Right lung (tissue), 10 donors: ENCODE results near the gene EVI2A. TPM values are rescaled to one million over a fixed set of nuclear protein-coding genes. Genes with fewer than 3 reads are reported as not detected.
"Not testable (repeated sequence)": the region's sequence is repeated elsewhere in the genome, so short reads cannot be mapped to it uniquely, and the experiment has no call there.

Experiments used
- DNase-seq, 2 donors: peaks; one replicate each; pipeline ENCODE4 v3.0.0-alpha.2; 2013
- long read RNA-seq, 8 donors: transcript quantifications; one replicate each; lab custom pipeline, GENCODE V29; 2026
- polyA plus RNA-seq, 5 donors: library from polyadenylated mRNA; unstranded; fragments of 120-200 nt; gene quantifications; one replicate each; pipeline versions ENCODE4 v1.2.1 to v1.2.3, GENCODE V29; 2013; ENCODE audit warnings: inconsistent platforms in 1 of 5, low replicate concordance in 1 of 5; ENCODE audit not compliant: insufficient read length in 5 of 5, insufficient read depth in 1 of 5

EVI2A gene, protein sequence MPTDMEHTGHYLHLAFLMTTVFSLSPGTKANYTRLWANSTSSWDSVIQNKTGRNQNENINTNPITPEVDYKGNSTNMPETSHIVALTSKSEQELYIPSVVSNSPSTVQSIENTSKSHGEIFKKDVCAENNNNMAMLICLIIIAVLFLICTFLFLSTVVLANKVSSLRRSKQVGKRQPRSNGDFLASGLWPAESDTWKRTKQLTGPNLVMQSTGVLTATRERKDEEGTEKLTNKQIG
- 1 to 10 TPM; 1.8 to 3.9 (median 2.6) TPM for polyA plus RNA-seq
- long read RNA-seq, donor 1, partial matches to known transcripts: 0 of 1 reads
- long read RNA-seq, donor 1, other reads (novel, unspliced or antisense): 0 of 1 reads
- long read RNA-seq, donor 2, partial matches to known transcripts: 0 of 3 reads
- long read RNA-seq, donor 2, other reads (novel, unspliced or antisense): 0 of 3 reads
- long read RNA-seq, donor 3, partial matches to known transcripts: 0 of 2 reads
- long read RNA-seq, donor 3, other reads (novel, unspliced or antisense): 0 of 2 reads
- long read RNA-seq, donor 4, partial matches to known transcripts: 0 of 2 reads
- long read RNA-seq, donor 4, other reads (novel, unspliced or antisense): 0 of 2 reads
- long read RNA-seq, donor 5: 0 reads
- long read RNA-seq, donor 6, partial matches to known transcripts: 0 of 2 reads
- long read RNA-seq, donor 6, other reads (novel, unspliced or antisense): 0 of 2 reads
- long read RNA-seq, donor 7, partial matches to known transcripts: 0 of 1 reads
- long read RNA-seq, donor 7, other reads (novel, unspliced or antisense): 0 of 1 reads
- long read RNA-seq, donor 8, partial matches to known transcripts: 0 of 1 reads
- long read RNA-seq, donor 8, other reads (novel, unspliced or antisense): 0 of 1 reads

DNA sequence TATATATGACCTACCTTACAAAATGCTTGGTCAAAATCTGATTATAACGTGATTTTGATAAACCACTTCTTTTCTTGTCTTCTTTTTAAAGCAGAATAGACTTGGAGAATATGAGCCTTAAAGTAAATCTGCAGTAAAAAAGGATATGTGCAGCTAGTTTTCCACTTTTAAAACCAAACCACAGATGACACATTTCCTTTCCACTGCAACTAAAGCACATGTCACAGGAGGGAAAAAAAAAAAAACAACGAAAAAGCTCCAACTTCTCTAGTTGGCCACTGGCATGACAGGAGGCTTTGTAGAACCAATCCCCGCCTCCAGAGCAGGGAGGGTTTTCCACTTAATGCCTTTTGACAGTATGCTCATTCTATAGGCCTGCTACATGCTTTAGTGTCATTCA lies at the start of gene EVI2A:
Gene EVI2A (minus strand): TSS at position 142 of the 400 bp plus-strand sequence. CDS start 2,609 bp downstream, outside the sequence.
- DNase-seq: no peak

DNA sequence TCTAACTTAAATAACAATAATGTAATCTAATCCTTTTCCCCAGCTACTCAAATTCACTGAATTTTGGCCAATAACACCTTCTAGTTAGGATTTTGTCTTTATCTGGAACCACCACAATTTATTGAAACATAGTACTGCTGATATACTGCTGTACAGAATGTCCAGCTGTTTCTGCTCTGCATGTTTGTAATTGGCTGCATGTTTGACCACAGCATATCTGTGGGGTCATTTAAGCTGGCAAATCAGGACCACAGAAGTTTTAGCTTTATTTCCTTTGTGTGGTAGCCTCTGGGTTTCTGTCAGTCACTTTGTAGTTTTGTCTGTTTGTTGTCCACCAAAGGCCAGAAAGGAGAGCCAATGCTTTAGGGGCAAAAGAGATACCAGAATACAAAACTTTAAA lies 47.8 kb upstream of the EVI2A start:
- DNase-seq: no peak

DNA sequence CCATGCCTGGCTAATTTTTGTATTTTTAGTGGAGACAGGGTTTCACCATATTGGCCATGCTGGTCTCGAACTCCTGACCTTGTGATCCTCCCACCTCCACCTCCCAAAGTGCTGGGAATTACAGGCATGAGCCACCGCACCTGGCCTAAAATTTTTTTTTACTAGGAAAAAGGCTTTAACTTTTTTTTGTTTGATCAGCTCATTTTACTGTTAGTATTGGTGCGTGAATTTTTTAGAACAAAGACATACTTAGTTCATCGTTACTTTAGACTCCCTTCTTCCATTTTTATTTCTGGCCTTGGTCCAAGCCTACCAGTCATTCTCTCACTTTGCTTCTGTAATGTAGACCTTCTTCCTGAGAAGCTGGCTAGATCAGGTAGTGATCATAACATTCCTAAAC lies 44.7 kb upstream of the EVI2A start:
- no peak for DNase-seq

DNA sequence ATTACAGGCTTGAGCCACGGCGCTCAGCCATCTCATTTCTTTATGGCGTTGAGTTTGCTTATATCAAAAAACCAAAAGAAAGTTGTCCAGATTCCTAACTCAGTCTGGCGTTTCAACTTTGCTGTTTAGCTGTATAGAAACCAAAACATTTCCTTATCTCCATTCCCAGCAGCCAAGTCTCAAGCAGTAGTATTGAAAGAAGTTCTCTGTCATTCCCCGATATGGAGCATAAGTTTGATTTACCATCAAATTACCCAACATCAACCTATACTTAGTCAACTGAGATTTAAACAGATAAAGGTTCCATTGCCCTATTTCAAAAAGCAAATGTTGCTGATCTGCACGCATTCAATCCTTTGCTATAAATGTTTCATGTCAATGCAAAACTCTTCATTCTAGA lies 42.6 kb upstream of the EVI2A start:
- no peak for DNase-seq

DNA sequence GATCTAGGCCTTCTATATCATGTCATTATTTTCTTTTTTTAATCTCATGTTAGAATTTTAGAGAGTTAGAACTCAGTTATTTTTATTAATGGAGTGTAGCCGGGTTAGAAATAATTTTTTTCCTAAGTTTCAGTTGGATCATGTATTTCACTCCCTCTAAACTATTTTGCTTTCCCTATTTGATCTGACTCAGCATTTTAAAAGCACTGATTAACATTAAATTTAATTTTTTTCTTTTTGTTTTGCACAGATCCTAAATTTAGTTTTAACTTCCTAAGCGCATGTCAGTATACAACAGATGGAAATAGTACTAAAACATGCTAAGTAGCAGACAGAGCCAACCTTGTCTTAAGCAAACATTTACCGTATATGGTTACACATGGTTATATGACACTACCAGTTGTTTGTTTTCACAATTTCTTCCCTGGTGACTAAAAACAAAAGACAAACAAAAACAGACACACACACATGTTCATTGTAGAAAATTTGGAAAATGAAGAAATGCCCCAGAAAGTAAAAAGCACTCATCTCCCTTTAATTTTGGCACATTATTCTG lies 36.5 kb upstream of the EVI2A start:
- DNase-seq: peak; percentile 58 to 67

DNA sequence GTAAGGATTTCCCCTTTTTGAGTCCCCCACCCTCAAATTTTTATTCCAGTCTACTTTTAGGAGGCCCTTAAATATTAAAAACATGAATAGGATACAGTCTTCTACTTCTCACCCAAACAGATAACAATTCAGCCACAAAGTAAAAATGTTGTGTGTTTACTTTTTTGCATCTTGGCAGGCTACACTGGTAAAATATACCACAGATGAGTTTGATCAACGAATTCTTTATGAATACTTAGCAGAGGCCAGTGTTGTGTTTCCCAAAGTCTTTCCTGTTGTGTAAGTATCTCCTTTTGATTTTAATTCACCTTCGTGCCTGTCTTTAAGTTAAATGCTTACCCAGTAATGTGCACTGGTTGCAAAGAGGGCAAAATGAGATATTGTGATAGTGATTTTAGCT lies 35.7 kb upstream of the EVI2A start:
- DNase-seq: no peak

DNA sequence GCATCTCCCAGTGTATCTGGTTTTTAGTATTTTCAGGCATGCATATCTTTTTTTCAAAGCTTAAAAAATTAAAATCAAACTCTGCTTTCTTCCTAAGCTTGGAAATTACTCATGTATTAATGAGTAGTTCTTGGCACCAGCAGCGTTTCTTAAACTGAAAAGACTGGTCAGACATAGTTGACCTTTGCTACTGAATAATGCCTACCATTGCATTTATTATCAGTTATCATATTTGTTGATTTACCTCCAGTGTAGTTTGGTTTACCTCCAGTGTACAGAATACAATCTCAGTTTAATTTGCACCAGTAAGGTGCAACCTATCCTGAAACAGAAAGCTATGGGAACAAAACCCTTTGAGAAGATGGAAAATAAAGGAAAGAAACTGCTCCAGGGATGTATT lies 34.5 kb upstream of the EVI2A start:
- DNase-seq: no peak

DNA sequence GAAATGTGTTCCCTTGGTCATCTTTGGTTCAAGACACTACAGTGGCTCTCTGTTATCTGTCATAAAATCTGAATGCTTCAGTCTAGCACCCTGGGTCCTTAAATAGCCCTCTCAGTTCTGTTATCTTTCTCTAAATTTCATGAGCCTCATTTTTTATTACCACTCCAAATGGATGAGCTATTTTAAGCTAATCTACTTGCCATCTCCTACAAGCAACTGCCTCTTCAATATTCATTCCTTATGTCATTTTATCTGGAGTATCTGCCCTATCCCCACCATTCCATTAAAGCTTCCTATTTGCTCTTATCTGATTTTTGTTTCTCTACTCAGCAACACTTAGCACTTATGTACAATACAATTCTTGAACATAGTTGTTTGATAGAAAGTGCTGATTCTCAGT lies 28.0 kb upstream of the EVI2A start:
- DNase-seq: no peak

DNA sequence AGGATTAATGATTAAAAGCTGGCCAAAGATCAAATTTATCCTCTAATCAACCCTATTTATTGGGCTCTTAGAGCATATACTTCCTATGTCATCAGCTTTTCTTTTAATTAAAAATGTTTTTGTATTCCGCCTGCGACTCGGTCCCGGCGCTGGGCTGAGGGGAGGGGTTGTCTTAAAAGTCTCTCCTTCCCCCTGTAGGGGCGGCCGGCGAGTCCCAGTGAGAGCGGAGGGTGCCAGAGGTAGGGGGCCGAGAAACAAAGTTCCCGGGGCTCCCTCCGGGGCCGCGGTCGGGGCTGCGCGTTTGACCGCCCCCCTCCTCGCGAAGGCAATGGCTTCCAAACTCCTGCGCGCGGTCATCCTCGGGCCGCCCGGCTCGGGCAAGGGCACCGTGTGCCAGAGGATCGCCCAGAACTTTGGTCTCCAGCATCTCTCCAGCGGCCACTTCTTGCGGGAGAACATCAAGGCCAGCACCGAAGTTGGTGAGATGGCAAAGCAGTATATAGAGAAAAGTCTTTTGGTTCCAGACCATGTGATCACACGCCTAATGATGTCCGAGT lies 23.8 kb upstream of the EVI2A start:
- not testable (repeated sequence) for DNase-seq

DNA sequence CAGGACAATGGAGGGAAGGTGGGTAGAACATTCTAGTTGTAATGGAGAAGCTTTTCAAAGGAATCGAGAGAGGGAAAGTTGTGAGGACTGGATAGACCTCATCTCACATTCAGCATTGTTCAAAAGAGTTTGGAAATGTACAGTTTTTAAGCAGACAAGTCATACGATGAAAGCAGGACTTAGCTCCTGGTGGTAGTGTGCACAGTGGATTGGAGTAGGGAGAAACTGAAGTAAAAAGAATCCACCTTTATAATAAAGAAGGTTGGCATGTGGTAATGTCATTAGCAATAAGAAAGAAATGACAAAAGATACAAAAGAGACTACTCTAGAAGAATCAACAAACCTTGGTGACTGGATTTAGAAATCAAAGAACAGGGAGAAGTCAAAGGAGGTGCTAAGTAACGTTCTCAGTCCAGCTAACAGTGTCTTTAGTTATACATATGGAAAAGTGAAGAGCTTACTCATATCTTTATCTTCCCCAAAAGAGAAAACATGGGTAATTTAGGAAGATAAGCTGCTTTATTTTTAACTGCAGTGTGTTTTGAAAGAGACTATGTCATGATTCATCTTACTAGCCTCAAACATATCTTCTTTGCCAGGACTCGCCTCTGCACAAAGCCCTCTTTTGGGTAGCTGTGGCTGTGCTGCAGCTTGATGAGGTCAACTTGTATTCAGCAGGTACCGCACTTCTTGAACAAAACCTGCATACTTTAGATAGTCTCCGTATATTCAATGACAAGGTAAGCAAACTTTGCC lies 18.7 kb upstream of the EVI2A start:
- no peak for DNase-seq

DNA sequence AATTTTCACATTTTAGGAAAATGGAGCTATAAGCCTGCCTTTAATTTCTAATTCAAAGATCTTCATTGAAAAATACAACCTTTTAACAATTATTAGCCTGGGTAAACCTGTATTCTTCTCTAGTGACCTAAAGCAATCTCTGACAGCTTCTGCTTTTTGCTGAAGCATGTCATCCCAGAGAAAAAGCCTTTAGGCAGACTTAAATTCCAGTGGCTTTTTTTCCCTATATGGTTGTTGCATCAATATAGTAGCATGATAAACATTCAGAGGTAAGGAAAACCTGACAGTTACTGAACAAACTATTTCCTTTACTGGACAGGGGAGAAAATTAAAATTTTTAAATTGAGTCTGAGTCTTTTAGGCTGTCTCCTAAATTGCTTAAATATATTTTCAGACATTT lies 7.8 kb upstream of the EVI2A start:
- no peak for DNase-seq

DNA sequence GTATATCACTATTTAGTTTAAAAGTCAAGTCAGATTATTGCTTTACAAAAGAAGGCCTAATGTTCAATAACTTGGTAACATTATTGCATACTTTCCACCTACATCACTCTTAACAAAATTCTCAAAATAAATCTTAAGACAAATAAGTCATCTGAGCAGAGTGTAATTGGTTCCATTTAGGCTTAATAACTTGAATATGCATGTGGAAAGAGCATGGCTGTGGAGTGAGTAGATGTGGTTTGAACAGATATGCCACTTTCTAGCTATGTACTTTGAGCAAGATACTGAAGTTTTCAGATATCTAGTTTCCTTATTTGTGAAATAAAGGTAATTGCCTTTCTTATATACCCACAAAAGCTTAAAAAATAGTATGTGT lies 6.7 kb upstream of the EVI2A start:
- no peak for DNase-seq

DNA sequence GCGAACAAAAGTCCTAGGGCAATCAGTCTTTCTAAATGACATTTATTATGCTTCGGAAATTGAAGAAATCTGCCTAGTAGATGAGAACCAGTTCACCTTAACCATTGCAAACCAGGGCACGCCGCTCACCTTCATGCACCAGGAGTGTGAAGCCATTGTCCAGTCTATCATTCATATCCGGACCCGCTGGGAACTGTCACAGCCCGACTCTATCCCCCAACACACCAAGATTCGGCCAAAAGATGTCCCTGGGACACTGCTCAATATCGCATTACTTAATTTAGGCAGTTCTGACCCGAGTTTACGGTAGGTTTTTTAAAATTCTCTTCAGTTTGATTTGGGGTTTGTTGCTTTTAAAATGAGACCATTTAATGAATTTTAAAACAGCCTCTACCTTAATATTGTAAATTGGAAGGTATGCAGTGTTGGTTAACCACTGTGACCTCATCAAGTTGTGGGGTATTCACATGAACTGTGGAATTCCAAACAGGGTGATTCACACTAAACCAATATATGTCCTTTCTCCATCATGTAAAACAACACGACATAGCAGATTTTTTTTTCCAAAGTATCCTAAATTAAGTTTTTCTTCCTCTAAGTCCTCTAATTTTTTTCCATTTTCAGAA lies 6.2 kb upstream of the EVI2A start:
- DNase-seq: no peak

DNA sequence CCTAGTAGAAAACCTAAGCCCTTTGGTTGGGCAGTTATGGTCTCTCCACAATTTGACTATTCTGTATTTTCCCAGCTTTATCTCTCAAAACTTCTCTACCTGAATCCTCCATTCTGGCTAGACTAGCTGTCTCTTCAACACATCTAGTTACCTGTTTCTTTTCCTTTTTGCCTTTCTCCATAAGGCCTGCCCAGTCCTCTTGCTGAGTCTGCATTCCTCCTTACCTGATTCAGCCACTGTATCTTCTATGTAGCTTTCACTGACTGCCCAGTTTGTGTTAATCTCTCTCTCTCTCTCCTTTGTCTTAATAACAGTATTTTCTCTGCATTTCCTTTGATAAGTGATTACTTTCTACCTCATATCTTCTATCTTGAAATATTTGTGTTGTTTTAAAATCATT lies 2.1 kb upstream of the EVI2A start:
- DNase-seq: no peak

DNA sequence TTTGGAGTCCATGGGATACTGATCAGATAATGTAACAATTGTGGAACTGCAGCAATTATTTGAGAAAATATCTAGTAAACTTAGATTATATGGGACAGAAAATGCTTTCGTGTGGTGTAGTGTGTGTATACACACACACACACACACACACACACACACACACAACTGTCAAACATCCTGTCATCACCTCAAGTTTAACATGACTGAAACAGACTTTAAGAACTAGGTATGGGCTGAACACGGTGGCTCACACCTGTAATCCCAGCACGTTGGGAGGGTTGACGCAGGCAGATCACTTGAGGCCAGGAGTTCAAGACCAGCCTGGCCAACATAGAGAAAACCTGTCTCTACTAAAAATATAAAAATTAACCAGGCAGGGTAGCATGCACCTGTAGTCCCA lies 544 bp upstream of the EVI2A start:
- DNase-seq: no peak

DNA sequence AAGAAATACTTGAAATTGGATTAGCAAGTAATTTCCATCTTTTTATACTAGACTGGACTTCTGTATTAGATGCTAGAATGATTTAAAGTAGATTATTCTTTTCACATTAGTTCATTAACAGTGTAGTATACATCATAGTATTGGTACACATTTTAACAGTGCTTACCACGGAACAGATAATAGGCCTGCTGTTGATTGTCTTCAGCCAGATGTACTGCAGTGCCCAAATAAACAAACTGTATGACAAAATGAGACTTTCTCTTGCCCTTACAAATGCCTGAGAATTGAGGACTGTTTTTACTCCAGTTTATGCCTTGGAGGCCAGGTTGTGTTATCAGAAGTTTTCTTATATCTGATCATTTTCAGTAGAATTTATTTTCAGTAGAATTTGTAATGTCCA lies 631 bp downstream of the EVI2A start:
- DNase-seq: no peak

DNA sequence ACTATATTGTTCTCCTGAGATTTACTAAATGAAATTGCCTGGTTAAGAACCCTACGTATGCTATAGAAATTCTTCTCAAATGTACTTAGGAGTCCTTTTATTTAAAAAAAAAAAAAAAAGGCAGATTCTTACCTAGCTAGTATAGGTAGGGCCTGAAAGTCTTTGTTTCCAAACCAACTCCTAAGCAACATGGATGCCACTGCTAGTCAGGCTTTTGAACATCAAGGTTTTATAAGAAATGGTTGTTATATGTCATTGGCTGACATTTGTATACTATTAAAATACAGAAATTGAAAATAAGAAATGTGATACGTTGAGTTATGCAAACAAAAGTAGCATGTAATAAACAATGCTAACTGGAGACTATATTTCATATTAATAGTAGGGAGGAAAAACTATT lies 1.2 kb downstream of the EVI2A start:
- DNase-seq: no peak

DNA sequence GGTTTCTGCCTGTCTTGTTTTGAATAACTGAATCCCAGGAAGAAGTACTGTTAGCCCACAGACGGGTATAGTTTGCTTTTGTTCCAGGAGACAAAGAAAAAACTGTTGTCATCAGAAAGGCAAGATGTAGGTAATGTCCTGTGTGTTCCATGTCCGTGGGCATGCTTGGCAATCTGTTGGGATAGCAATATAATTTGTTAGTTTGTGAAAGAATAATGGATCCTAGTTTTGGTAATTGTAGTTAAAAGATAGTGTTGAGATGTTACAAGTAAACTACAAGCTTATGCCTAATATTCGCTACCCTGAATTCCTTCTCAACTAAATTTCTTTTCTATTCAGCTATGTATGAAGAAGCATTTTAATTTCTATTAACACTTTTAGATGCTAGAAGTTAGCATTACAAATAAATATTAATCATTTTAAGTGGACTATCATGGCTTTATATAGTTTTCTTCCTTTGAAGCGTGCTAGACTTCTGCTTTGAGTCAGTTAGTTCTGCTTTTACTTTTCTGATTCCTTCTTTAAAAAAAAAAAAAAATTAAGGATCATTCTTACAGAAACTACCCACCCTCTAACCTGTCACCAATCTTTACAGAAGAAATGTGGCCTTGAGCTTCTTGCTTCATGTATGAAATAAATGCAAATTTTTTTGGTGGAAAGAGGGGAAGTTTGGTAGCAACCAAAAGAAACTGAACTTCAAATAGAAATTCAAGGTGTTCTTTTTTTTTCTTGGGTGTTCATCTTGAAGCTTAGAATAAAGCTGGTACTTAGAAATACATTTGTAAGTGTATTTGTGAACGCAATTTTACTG lies 2.4 kb downstream of the EVI2A start:
- DNase-seq: no peak

DNA sequence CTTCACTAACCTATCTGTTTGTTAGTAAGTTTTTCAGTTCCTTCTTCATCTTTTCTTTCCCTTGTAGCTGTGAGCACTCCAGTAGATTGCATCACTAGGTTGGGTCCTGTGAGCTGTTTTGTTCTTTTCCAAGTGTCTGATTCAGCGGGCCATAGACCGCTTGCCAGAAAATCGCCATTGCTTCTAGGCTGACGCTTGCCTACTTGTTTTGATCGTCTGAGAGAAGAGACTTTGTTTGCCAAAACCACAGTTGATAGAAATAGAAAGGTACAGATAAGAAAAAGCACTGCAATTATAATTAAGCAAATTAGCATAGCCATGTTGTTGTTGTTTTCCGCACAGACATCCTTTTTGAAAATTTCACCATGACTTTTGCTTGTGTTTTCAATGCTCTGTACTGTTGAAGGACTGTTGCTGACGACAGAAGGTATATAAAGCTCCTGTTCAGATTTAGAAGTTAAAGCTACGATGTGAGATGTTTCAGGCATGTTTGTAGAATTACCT lies 3.1 kb downstream of the EVI2A start:
- peak; percentile 27 to 33 for DNase-seq

DNA sequence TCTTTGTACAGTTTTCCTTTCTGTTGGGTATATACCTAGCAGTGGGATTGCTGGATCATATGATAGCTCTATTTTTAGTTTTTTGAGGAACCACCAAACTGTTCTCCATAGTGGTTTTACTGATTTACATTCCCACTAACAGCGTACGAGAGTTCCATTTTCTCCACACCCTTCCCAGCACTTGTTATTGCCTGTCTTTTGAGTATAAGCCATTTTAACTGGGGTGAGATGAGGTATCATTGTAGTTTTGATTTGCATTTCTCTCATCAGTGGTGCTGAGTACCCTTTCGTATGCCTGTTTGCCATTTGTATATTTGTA lies 6.7 kb downstream of the EVI2A start:
- DNase-seq: no peak
